ENCODE data around the gene DIP2B. TPM values are rescaled to one million over a fixed set of nuclear protein-coding genes. Genes with fewer than 3 reads are reported as not detected.

DIP2B gene
- total and polyA plus RNA-seq, 2 donors from 2014 or later = 4.6 to 23.3 TPM

- H3K4me1 ChIP-seq (ENCODE audit: control insufficient read depth in 2 of 3, insufficient read depth in 2 of 3, low read depth in 1 of 3, low read length in 3 of 3) = peaks cover 0 to 2% (median 0%) of the 10 kb centered on the region in 3 donors
- FAIRE-seq = no peak
- H3K27me3 ChIP-seq (ENCODE audit: control insufficient read depth, insufficient read depth, low read length) = no peaks in the 10 kb centered on the region
- no peaks in the 10 kb centered on the region for H3K36me3 ChIP-seq (ENCODE audit: control insufficient read depth in 2 of 3, insufficient read depth in 3 of 3, low read length in 3 of 3)
- H3K27ac ChIP-seq (ENCODE audit: low read depth in 2 of 2, low read length in 2 of 2) = no peak overlapping the region
- H3K4me3 ChIP-seq (ENCODE audit: low read length in 3 of 3) = no peak overlapping the region
- no peak for DNase-seq
- no peaks in the 10 kb centered on the region for H3K9me3 ChIP-seq (ENCODE audit: control insufficient read depth in 2 of 3, insufficient read depth in 1 of 3, low read length in 3 of 3)
- no peak for TF ChIP-seq CTCF (IDR thresholded peaks at IDR 0.05; ENCODE audit: borderline replicate concordance, extremely low read depth, insufficient read depth)
- H3K9ac ChIP-seq (ENCODE audit: low read length in 3 of 3) = no peak overlapping the region
- intact Hi-C loops (cut with DNase I) = no loop called here
Measured at GRCh38 chr12:50547742-50548141, 43.0 kb downstream of the DIP2B start.

GRCh38 chr12:50549885-50550284 is 45.1 kb downstream of the DIP2B start:
- no peak overlapping the region for H3K4me3 ChIP-seq (ENCODE audit: low read length in 3 of 3)
- H3K27ac ChIP-seq (ENCODE audit: low read depth in 2 of 2, low read length in 2 of 2) = no peak overlapping the region
- H3K27me3 ChIP-seq (ENCODE audit: control insufficient read depth, insufficient read depth, low read length) = no peaks in the 10 kb centered on the region
- TF ChIP-seq CTCF (IDR thresholded peaks at IDR 0.05; ENCODE audit: borderline replicate concordance, extremely low read depth, insufficient read depth) = no peak
- no peaks in the 10 kb centered on the region for H3K9me3 ChIP-seq (ENCODE audit: control insufficient read depth in 2 of 3, insufficient read depth in 1 of 3, low read length in 3 of 3)
- DNase-seq (no peak), FAIRE-seq (no peak)
- peaks cover 0 to 2% (median 0%) of the 10 kb centered on the region in 3 donors for H3K4me1 ChIP-seq (ENCODE audit: control insufficient read depth in 2 of 3, insufficient read depth in 2 of 3, low read depth in 1 of 3, low read length in 3 of 3)
- no peak overlapping the region for H3K9ac ChIP-seq (ENCODE audit: low read length in 3 of 3)
- H3K36me3 ChIP-seq (ENCODE audit: control insufficient read depth in 2 of 3, insufficient read depth in 3 of 3, low read length in 3 of 3) = no peaks in the 10 kb centered on the region
- intact Hi-C loops (cut with DNase I) = no loop called here

GRCh38 chr12:50550530-50551223 is 45.9 kb downstream of the DIP2B start:
- no peaks in the 10 kb centered on the region for H3K9me3 ChIP-seq (ENCODE audit: control insufficient read depth in 2 of 3, insufficient read depth in 1 of 3, low read length in 3 of 3)
- DNase-seq (no peak), FAIRE-seq (no peak)
- H3K4me3 ChIP-seq (ENCODE audit: low read length in 3 of 3) = no peak overlapping the region
- no peak overlapping the region for H3K9ac ChIP-seq (ENCODE audit: low read length in 3 of 3)
- intact Hi-C loops (cut with DNase I) = no loop called here
- peaks cover 0 to 2% (median 0%) of the 10 kb centered on the region in 3 donors for H3K4me1 ChIP-seq (ENCODE audit: control insufficient read depth in 2 of 3, insufficient read depth in 2 of 3, low read depth in 1 of 3, low read length in 3 of 3)
- no peak for TF ChIP-seq CTCF (IDR thresholded peaks at IDR 0.05; ENCODE audit: borderline replicate concordance, extremely low read depth, insufficient read depth)
- no peak overlapping the region for H3K27ac ChIP-seq (ENCODE audit: low read depth in 2 of 2, low read length in 2 of 2)
- no peaks in the 10 kb centered on the region for H3K27me3 ChIP-seq (ENCODE audit: control insufficient read depth, insufficient read depth, low read length)
- H3K36me3 ChIP-seq (ENCODE audit: control insufficient read depth in 2 of 3, insufficient read depth in 3 of 3, low read length in 3 of 3) = no peaks in the 10 kb centered on the region
